ENCODE data around the gene ELAPOR2. TPM values are rescaled to one million over a fixed set of nuclear protein-coding genes. Genes with fewer than 3 reads are reported as not detected.

Gene ELAPOR2
- total and polyA plus RNA-seq, 2 experiments from 2014 or later = 12.7 to 28.3 TPM

DNA sequence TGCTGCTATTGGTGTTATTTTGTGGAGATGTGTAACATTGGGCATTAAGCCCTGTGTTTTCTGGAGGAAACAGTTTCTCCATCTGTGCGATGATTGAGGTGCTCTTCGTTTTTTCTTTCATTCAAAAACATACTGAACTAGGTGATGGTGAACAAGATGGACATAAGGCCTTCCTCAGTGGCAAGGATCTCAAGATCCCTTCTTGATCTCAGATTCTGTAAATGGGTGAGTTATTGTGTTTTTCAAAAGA lies 759 bp upstream of the ELAPOR2 start:
- no peaks in the 10 kb centered on the region for H3K79me2 ChIP-seq
- no peak overlapping the region for H3K27ac ChIP-seq
- H3K27me3 ChIP-seq = peaks cover 7% of the 10 kb centered on the region
- H4K20me1 ChIP-seq (ENCODE audit: insufficient read depth, poor library complexity, severe bottlenecking) = no peaks in the 10 kb centered on the region
- H3K4me2 ChIP-seq = peak overlapping the region; percentile 93
- no peak for DNase-seq (ENCODE audit: low spot score)
- H3K4me3 ChIP-seq = no peak overlapping the region
- no peaks in the 10 kb centered on the region for H3K9me3 ChIP-seq (ENCODE audit: low read depth)
- H3K36me3 ChIP-seq (replicated peaks; ENCODE audit: insufficient read depth, low read depth) = no peaks in the 10 kb centered on the region
- WGBS (ENCODE audit: low lambda C conversion rate, missing lambda C conversion rate) = 67% methylated on average over 2 of the region's 2 CpGs
- TF ChIP-seq, protein P1, sequence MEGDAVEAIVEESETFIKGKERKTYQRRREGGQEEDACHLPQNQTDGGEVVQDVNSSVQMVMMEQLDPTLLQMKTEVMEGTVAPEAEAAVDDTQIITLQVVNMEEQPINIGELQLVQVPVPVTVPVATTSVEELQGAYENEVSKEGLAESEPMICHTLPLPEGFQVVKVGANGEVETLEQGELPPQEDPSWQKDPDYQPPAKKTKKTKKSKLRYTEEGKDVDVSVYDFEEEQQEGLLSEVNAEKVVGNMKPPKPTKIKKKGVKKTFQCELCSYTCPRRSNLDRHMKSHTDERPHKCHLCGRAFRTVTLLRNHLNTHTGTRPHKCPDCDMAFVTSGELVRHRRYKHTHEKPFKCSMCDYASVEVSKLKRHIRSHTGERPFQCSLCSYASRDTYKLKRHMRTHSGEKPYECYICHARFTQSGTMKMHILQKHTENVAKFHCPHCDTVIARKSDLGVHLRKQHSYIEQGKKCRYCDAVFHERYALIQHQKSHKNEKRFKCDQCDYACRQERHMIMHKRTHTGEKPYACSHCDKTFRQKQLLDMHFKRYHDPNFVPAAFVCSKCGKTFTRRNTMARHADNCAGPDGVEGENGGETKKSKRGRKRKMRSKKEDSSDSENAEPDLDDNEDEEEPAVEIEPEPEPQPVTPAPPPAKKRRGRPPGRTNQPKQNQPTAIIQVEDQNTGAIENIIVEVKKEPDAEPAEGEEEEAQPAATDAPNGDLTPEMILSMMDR (IDR thresholded peaks at IDR 0.05; ENCODE audit: poor library complexity) = no peak
- TF ChIP-seq EZH2phosphoT487 (IDR thresholded peaks at IDR 0.05; ENCODE audit: low read depth, severe bottlenecking, unreplicated experiment) = no peak
- TF ChIP-seq EZH2 (IDR thresholded peaks at IDR 0.05; ENCODE audit: borderline replicate concordance) = no peak
- no peaks in the 10 kb centered on the region for H3K4me1 ChIP-seq (ENCODE audit: insufficient read depth)
- H2AFZ ChIP-seq = peak overlapping the region; percentile 94
- H3K9me2 ChIP-seq (replicated peaks; ENCODE audit: insufficient read depth) = no peaks in the 10 kb centered on the region

DNA sequence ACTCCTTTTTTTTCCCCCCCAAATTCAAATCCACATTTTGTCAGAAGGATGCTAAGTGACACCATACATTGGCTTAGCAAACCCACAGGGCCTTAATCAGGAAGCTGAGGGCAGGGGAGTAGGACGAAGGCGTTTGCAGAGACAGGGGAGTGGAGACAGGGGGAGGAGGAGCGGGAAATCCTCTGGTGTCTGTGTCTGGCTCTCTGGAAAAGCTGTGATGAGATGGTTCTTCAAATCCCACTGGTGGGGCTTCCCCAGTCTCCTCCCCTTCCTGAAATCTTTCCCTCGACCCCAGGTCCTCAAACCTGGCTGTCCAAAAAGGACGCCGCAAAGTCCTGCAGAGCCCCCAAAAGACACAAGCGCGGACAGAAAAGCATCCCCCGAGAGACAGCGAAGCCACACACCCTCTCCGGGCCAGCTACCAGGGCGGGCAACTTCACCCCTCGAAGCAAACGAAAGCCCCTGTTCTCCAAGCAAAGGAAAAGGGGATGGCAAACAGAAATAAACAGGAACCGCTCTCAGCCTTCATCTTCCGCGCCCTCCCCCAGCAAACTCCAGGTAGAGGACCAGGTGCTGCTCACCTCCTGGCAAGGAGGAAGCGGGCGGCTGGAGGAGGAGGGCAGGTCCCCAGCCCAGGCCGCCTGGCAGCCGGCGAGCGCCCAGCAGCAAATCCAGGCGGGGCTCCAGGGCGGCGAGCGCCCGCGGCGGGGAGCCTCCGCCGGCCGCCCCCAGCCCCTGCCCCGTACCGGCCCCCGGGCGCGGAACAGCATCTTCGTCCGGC lies 520 bp downstream of the ELAPOR2 start:
- Histone ChIP-seq H3K9me3 (ENCODE audit: low read depth) (no peaks in the 10 kb centered on the region), H3K4me1 (ENCODE audit: insufficient read depth) (no peaks in the 10 kb centered on the region), H2AFZ (peak overlapping the region; percentile 91), H3K27me3 (peaks cover 7% of the 10 kb centered on the region), H3K27ac (no peak overlapping the region), H3K79me2 (no peaks in the 10 kb centered on the region), H3K4me3 (peak overlapping the region; percentile 75), H3K4me2 (peak overlapping the region; percentile 93), H3K36me3 (replicated peaks; ENCODE audit: insufficient read depth, low read depth) (no peaks in the 10 kb centered on the region), H4K20me1 (ENCODE audit: insufficient read depth, poor library complexity, severe bottlenecking) (no peaks in the 10 kb centered on the region), H3K9me2 (replicated peaks; ENCODE audit: insufficient read depth) (no peaks in the 10 kb centered on the region)
- 4% methylated on average over 19 of the region's 40 CpGs for WGBS (ENCODE audit: low lambda C conversion rate, missing lambda C conversion rate)
- TF ChIP-seq EZH2phosphoT487 (IDR thresholded peaks at IDR 0.05; ENCODE audit: low read depth, severe bottlenecking, unreplicated experiment) = no peak
- TF ChIP-seq, protein P1 (IDR thresholded peaks at IDR 0.05; ENCODE audit: poor library complexity) = no peak
- no peak for TF ChIP-seq EZH2 (IDR thresholded peaks at IDR 0.05; ENCODE audit: borderline replicate concordance)
- peak; percentile 22 for DNase-seq (ENCODE audit: low spot score)

DNA sequence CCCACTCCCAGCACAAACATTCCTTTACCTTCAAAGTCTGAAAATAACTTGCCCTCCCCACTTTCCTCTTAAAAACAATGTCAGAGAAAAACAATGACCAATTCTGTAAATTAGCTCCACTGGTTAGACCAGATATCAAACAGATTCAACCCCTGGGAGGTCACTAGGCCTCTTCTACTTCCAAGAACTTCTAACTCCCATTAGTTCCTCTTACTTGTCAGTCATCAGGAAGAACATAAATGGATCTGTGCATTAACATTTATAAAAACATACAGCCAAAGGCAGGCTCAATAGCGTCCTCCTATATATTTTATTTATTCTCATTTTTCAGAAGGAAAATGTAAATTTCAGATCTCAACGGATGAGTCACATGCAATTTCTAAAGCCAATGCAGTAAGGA lies 2.2 kb downstream of the ELAPOR2 start:
- Histone ChIP-seq H3K79me2 (no peaks in the 10 kb centered on the region), H3K27me3 (peaks cover 7% of the 10 kb centered on the region)
- 87% methylated on average over 2 of the region's 2 CpGs for WGBS (ENCODE audit: low lambda C conversion rate, missing lambda C conversion rate)

More for the DNA sequence above, 2.2 kb downstream of the ELAPOR2 start:
- TF ChIP-seq EZH2 (IDR thresholded peaks at IDR 0.05; ENCODE audit: borderline replicate concordance) (no peak), EZH2phosphoT487 (IDR thresholded peaks at IDR 0.05; ENCODE audit: low read depth, severe bottlenecking, unreplicated experiment) (no peak)
- TF ChIP-seq, protein P1 (IDR thresholded peaks at IDR 0.05; ENCODE audit: poor library complexity) = no peak
- H3K36me3 ChIP-seq (replicated peaks; ENCODE audit: insufficient read depth, low read depth) = no peaks in the 10 kb centered on the region
- no peaks in the 10 kb centered on the region for H3K9me2 ChIP-seq (replicated peaks; ENCODE audit: insufficient read depth)
- no peak for DNase-seq (ENCODE audit: low spot score)
- no peak overlapping the region for H3K27ac ChIP-seq
- H4K20me1 ChIP-seq (ENCODE audit: insufficient read depth, poor library complexity, severe bottlenecking) = no peaks in the 10 kb centered on the region
- no peak overlapping the region for H2AFZ ChIP-seq
- H3K4me3 ChIP-seq = no peak overlapping the region
- no peak overlapping the region for H3K4me2 ChIP-seq
- H3K4me1 ChIP-seq (ENCODE audit: insufficient read depth) = no peaks in the 10 kb centered on the region
- H3K9me3 ChIP-seq (ENCODE audit: low read depth) = no peaks in the 10 kb centered on the region
